Aorta (tissue), 5 donors: Measurements from ENCODE around the gene LRRC4C. TPM values are rescaled to one million over a fixed set of nuclear protein-coding genes. Genes with fewer than 3 reads are reported as not detected.

ENCODE experiments used
- ATAC-seq: fragments of 200-7000 bp; cut with Tn5 transposase; one replicate; pipeline ENCODE4 v1.9.1; 2022; ENCODE audit warnings: moderate library complexity; ENCODE audit not compliant: low FRiP score
- DNase-seq, 2 donors: peaks; one replicate each; pipeline ENCODE4 v3.0.0-alpha.2; 2020
- H3K27ac ChIP-seq, 2 donors: one replicate each; pipeline ENCODE4 v1.5.1; 2013; ENCODE audit warnings: low read length in 2 of 2, mild to moderate bottlenecking in 2 of 2, moderate library complexity in 2 of 2, control low read depth in 1 of 2, inconsistent platforms in 1 of 2, low read depth in 1 of 2
- H3K27me3 ChIP-seq, 2 donors: one replicate each; pipeline ENCODE4 v1.6.1; 2013; ENCODE audit warnings: control low read depth in 1 of 2, low read length in 1 of 2, mild to moderate bottlenecking in 1 of 2, moderate library complexity in 1 of 2; ENCODE audit not compliant: insufficient read depth in 2 of 2, control insufficient read depth in 1 of 2
- H3K36me3 ChIP-seq, 2 donors: one replicate each; pipeline ENCODE4 v1.6.1; 2013; ENCODE audit warnings: control low read depth in 1 of 2, low read length in 1 of 2, mild to moderate bottlenecking in 1 of 2; ENCODE audit not compliant: insufficient read depth in 2 of 2, control insufficient read depth in 1 of 2
- H3K4me1 ChIP-seq, 2 donors: one replicate each; pipeline ENCODE4 v1.6.1; 2013; ENCODE audit warnings: low read length in 2 of 2, control low read depth in 1 of 2, mild to moderate bottlenecking in 1 of 2, moderate library complexity in 1 of 2; ENCODE audit not compliant: insufficient read depth in 2 of 2, control insufficient read depth in 1 of 2
- H3K4me3 ChIP-seq, 2 donors: one replicate each; pipeline ENCODE4 v1.5.1; 2013; ENCODE audit warnings: low read length in 2 of 2, control low read depth in 1 of 2, mild to moderate bottlenecking in 1 of 2
- H3K9me3 ChIP-seq: one replicate; pipeline ENCODE4 v1.6.1; 2013; ENCODE audit warnings: mild to moderate bottlenecking, low read length; ENCODE audit not compliant: control insufficient read depth
- WGBS, 2 donors: extraction: QIAGEN DNeasy Blood & Tissue Kit; methylation state at CpG; one replicate each; pipeline ENCODE4 v1.1.7; 2013; 5-methylcytosine and 5-hydroxymethylcytosine counted together
- intact Hi-C, 2 donors: fragments of 100-400 bp; cut with DNase I; formaldehyde crosslinking; loops; one replicate each; pipeline versions ENCODE4 v1.14.2 to v1.15.0; 2022
- polyA plus RNA-seq, 2 donors: library from polyadenylated mRNA; stranded (reverse); fragments of 200-250 nt; gene quantifications; one replicate each; pipeline ENCODE4 v1.2.3, GENCODE V29; 2013
- total RNA-seq, 2 donors: library from RNA; stranded (reverse); fragmentation: NEBNext Ultra II Directional; extraction: Animal tissue kit (Norgen Biotek cat#: 25700); gene quantifications; one replicate each; pipeline ENCODE4 v1.2.1, GENCODE V29; 2021
- donor health status: healthy with polysubstance abuse.
- donor health status: Bipolar disorder and iron deficiency.
- donor health status: DM: no; HTN: no; CAD: no.
- donor health status: DM: no; HTN: no; CAD: no.
- donor health status: DM: yes; HTN: yes; CAD: no.

The LRRC4C gene
- total and polyA plus RNA-seq, 4 donors: 0.63 to 1.9 (median 0.97) TPM

DNA sequence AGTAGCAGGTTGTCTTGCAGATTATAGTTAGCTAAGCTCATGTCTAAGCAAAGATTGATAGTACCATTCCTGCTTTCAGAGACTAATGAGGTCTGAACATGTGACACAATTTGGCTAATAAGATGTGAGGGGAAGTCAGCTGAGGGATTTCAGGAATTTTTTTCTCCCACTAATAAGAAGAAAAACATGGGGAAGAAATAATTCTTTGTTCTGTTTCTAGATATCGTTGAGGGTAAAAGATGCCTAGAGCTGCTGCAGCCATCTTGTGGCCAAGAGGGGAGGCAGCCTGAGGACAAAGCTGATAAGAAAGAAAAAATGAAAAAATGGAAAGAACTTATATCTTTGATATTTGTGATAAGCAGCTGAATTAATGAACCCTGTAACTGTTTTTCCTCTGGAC, 1334.4 kb downstream of the LRRC4C start:
- 18 to 19% methylated on average over 1 of the region's 1 CpG for WGBS, 2 donors
- Histone ChIP-seq H3K27ac (no peak overlapping the region), H3K4me1 (no peaks in the 10 kb centered on the region), H3K36me3 (no peaks in the 10 kb centered on the region), H3K27me3 (peaks cover 0 to 1% of the 10 kb centered on the region in 2 donors), H3K4me3 (no peak overlapping the region), H3K9me3 (no peaks in the 10 kb centered on the region)
- DNase-seq (no peak), ATAC-seq (no peak)
- intact Hi-C loops: no loop called here

GRCh38 chr11:40119661-40120060, 1339.8 kb downstream of the LRRC4C start:
- DNase-seq (no peak), ATAC-seq (no peak)
- H3K27ac ChIP-seq: no peak overlapping the region
- H3K4me1 ChIP-seq: peaks cover 0 to 3% of the 10 kb centered on the region in 2 donors
- H3K4me3 ChIP-seq: no peak overlapping the region
- H3K36me3 ChIP-seq: no peaks in the 10 kb centered on the region
- H3K27me3 ChIP-seq: peaks cover 0 to 1% of the 10 kb centered on the region in 2 donors
- 94 to 100% methylated on average over 1 of the region's 1 CpG for WGBS, 2 donors
- peaks cover 3% of the 10 kb centered on the region for H3K9me3 ChIP-seq
- intact Hi-C loops: no loop called here

DNA sequence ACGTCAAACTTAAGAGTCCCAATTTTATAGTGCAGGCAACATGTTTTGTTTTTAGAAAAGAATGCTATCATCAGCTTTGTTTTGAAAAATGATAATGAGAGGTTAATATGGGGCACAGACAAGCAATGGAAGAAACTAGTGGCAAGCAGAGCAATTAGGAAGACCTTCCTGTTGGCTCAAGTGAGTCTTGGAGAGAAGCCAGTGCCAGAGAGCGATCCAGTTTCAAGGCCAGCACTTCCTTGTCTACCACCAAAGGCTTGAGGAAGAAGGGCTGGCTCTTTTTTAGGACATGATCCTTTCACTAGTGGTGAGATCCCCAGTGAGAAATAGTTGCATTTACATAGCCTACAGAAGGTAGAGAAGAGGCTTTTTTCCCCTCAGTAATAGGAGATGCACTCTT, 1340.7 kb downstream of the LRRC4C start:
- H3K36me3 ChIP-seq: no peaks in the 10 kb centered on the region
- H3K4me1 ChIP-seq: peaks cover 0 to 3% of the 10 kb centered on the region in 2 donors
- peaks cover 0 to 1% of the 10 kb centered on the region in 2 donors for H3K27me3 ChIP-seq
- intact Hi-C loops: no loop called here
- WGBS, 2 donors: 31 to 36% methylated on average over 2 of the region's 2 CpGs
- DNase-seq: no peak
- H3K9me3 ChIP-seq: peaks cover 4% of the 10 kb centered on the region
- no peak overlapping the region for H3K27ac ChIP-seq
- ATAC-seq: no peak
- no peak overlapping the region for H3K4me3 ChIP-seq

DNA sequence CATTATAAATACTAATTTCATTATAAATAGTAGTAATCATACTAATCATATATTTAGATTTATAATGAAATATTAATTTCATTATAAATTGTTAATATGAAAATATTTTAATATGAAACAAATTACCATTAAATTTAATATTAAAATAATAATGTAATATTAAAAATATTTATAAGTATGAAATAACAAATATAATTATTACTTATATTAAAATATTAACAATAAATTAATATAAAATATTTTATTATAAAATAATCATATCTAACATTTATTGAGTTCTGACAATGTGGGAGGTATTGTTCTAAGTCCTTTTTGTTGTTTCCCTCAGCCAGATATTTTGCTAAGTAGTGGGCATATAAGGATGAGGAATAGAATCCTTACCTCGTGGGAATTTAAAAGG, 1341.4 kb downstream of the LRRC4C start:
- H3K36me3 ChIP-seq: no peaks in the 10 kb centered on the region
- peaks cover 4% of the 10 kb centered on the region for H3K9me3 ChIP-seq
- no peak overlapping the region for H3K27ac ChIP-seq
- H3K4me3 ChIP-seq: no peak overlapping the region
- intact Hi-C loops: no loop called here
- peaks cover 0 to 1% of the 10 kb centered on the region in 2 donors for H3K27me3 ChIP-seq
- WGBS, 2 donors: 77% methylated on average over 1 of the region's 1 CpG
- ATAC-seq: no peak
- no peak for DNase-seq
- peaks cover 0 to 3% of the 10 kb centered on the region in 2 donors for H3K4me1 ChIP-seq

- DNase-seq: no peak
- Histone ChIP-seq H3K27ac (no peak overlapping the region), H3K9me3 (no peaks in the 10 kb centered on the region), H3K4me1 (no peaks in the 10 kb centered on the region), H3K27me3 (no peaks in the 10 kb centered on the region), H3K4me3 (no peak overlapping the region), H3K36me3 (no peaks in the 10 kb centered on the region)
- WGBS, 2 donors: 63% methylated on average over 5 of the region's 5 CpGs
- intact Hi-C loops: loop anchor here in 1 of 2 donors (5.0 kb wide), 1 partner anchor 292 kb away; no protein-coding TSS in a partner anchor
- ATAC-seq: no peak
Observed at GRCh38 chr11:40104941-40105550, 1354.4 kb downstream of the LRRC4C start.

DNA sequence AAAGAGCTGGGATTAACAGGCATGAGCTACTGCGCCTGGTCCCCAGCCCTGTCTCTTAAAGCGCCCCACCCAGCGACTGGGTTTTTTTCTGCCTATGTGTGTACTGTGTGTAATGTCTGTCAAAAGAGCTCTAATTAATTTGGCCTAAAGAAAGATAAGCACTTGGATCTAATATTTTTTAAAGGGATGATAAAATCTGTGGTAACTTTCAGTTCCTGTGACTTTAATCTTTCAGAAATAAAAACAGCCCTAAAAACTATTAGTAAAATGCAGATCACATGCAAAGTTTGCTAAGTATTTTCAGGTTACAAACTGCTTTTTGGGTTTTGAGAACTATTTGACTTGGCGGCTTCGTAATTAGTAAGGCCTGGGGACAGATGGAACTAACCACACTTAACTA, 1358.7 kb downstream of the LRRC4C start:
- Histone ChIP-seq H3K9me3 (no peaks in the 10 kb centered on the region), H3K27ac (no peak overlapping the region), H3K27me3 (no peaks in the 10 kb centered on the region), H3K4me1 (no peaks in the 10 kb centered on the region), H3K36me3 (no peaks in the 10 kb centered on the region), H3K4me3 (no peak overlapping the region)
- ATAC-seq (no peak), DNase-seq (no peak)
- WGBS, 2 donors: 92 to 96% methylated on average over 5 of the region's 5 CpGs
- intact Hi-C loops: loop anchor here in 1 of 2 donors (5.0 kb wide), 1 partner anchor 297 kb away; no protein-coding TSS in a partner anchor

GRCh38 chr11:40100162-40100553, 1359.3 kb downstream of the LRRC4C start:
- Histone ChIP-seq H3K4me3 (no peak overlapping the region), H3K27ac (no peak overlapping the region), H3K9me3 (no peaks in the 10 kb centered on the region), H3K27me3 (no peaks in the 10 kb centered on the region), H3K36me3 (no peaks in the 10 kb centered on the region), H3K4me1 (no peaks in the 10 kb centered on the region)
- 89 to 93% methylated on average over 5 of the region's 5 CpGs for WGBS, 2 donors
- DNase-seq: no peak
- no peak for ATAC-seq
- intact Hi-C loops: loop anchor here in 1 of 2 donors (5.0 kb wide), 1 partner anchor 297 kb away; no protein-coding TSS in a partner anchor

GRCh38 chr11:40099426-40100161, 1359.9 kb downstream of the LRRC4C start:
- H3K4me3 ChIP-seq: no peak overlapping the region
- no peaks in the 10 kb centered on the region for H3K4me1 ChIP-seq
- H3K9me3 ChIP-seq: no peaks in the 10 kb centered on the region
- no peak overlapping the region for H3K27ac ChIP-seq
- ATAC-seq: no peak
- intact Hi-C loops: loop anchor here in 1 of 2 donors (5.0 kb wide), 1 partner anchor 298 kb away; no protein-coding TSS in a partner anchor
- H3K36me3 ChIP-seq: no peaks in the 10 kb centered on the region
- no peak for DNase-seq
- no peaks in the 10 kb centered on the region for H3K27me3 ChIP-seq
- WGBS, 2 donors: 85 to 90% methylated on average over 13 of the region's 13 CpGs

DNA sequence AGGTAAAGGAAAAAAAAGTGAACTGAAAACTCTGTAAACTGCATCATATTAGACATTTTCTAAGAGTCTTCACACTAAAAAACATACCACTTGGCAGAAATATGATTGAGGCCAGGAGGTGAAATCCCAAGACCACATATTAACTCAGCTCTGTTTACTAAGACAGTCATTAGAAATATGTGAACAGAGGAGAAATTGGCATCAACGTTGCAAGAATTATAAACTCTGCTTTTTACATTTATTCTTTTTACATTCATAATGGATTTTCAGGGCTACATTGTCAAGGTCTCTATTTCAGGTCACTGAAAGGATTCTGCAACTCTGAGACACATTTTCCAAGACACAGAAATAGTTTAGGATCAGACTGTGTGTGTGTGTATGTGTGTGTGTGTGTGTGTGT, 1364.0 kb downstream of the LRRC4C start:
- intact Hi-C loops: no loop called here
- no peaks in the 10 kb centered on the region for H3K9me3 ChIP-seq
- DNase-seq: no peak
- 40 to 41% methylated on average over 1 of the region's 1 CpG for WGBS, 2 donors
- H3K36me3 ChIP-seq: no peaks in the 10 kb centered on the region
- H3K4me3 ChIP-seq: no peak overlapping the region
- no peaks in the 10 kb centered on the region for H3K4me1 ChIP-seq
- no peaks in the 10 kb centered on the region for H3K27me3 ChIP-seq
- no peak overlapping the region for H3K27ac ChIP-seq
- ATAC-seq: no peak
